Fibroblast of skin of left quadriceps (primary cell): Measurements from ENCODE around the gene DCLK3.
A peak's percentile ranks its signal among the peaks of the same experiment; 100 is the strongest.

Experiments used
- DNase-seq, 2 experiments: peaks; one replicate each; pipeline ENCODE4 v3.0.0-alpha.2; 2013; ENCODE audit warnings: low read depth in 2 of 2

DCLK3 gene

GRCh38 chr3:36707623-36708409 lies 56.5 kb downstream of the DCLK3 start:
- DNase-seq: peak in 1 of 2 experiments; percentile 14

GRCh38 chr3:36705015-36705414 lies 59.3 kb downstream of the DCLK3 start:
- DNase-seq: no peak

- DNase-seq: no peak
These were observed 60.1 kb downstream of the DCLK3 start for GRCh38 chr3:36704280-36704679.

GRCh38 chr3:36701249-36701572 lies 63.1 kb downstream of the DCLK3 start:
- DNase-seq: no peak

GRCh38 chr3:36700537-36701248 lies 63.7 kb downstream of the DCLK3 start:
- peak in 1 of 2 experiments; percentile 53 for DNase-seq

GRCh38 chr3:36698314-36698713 lies 66.0 kb downstream of the DCLK3 start:
- DNase-seq: no peak

- DNase-seq: no peak
These were observed 66.9 kb downstream of the DCLK3 start for GRCh38 chr3:36697229-36698001.

GRCh38 chr3:36696799-36697198 lies 67.6 kb downstream of the DCLK3 start:
- DNase-seq: no peak

- peak; percentile 76 to 77 for DNase-seq
These were observed 68.6 kb downstream of the DCLK3 start for GRCh38 chr3:36695769-36696137.

- no peak for DNase-seq
These were observed 69.1 kb downstream of the DCLK3 start for GRCh38 chr3:36695113-36695768.

- no peak for DNase-seq
These were observed 70.7 kb downstream of the DCLK3 start for GRCh38 chr3:36693670-36694069.

- no peak for DNase-seq
These were observed 74.8 kb downstream of the DCLK3 start for GRCh38 chr3:36689560-36689959.

- DNase-seq: no peak
These were observed 75.5 kb downstream of the DCLK3 start for GRCh38 chr3:36688815-36689214.

- no peak for DNase-seq
These were observed 77.8 kb downstream of the DCLK3 start for GRCh38 chr3:36686516-36686915.

GRCh38 chr3:36681867-36682266 lies 82.5 kb downstream of the DCLK3 start:
- DNase-seq: no peak

- DNase-seq: no peak
These were observed 83.4 kb downstream of the DCLK3 start for GRCh38 chr3:36680952-36681351.

- peak; percentile 71 to 75 for DNase-seq
These were observed 84.8 kb downstream of the DCLK3 start for GRCh38 chr3:36679384-36680200.

GRCh38 chr3:36678216-36679013 lies 85.9 kb downstream of the DCLK3 start:
- no peak for DNase-seq

- DNase-seq: peak; percentile 88 to 90
These were observed 86.9 kb downstream of the DCLK3 start for GRCh38 chr3:36677331-36678007.

- DNase-seq: no peak
These were observed 89.5 kb downstream of the DCLK3 start for GRCh38 chr3:36674816-36675215.
